ENCODE data around the gene SCAMP1.

Gene SCAMP1

DNA sequence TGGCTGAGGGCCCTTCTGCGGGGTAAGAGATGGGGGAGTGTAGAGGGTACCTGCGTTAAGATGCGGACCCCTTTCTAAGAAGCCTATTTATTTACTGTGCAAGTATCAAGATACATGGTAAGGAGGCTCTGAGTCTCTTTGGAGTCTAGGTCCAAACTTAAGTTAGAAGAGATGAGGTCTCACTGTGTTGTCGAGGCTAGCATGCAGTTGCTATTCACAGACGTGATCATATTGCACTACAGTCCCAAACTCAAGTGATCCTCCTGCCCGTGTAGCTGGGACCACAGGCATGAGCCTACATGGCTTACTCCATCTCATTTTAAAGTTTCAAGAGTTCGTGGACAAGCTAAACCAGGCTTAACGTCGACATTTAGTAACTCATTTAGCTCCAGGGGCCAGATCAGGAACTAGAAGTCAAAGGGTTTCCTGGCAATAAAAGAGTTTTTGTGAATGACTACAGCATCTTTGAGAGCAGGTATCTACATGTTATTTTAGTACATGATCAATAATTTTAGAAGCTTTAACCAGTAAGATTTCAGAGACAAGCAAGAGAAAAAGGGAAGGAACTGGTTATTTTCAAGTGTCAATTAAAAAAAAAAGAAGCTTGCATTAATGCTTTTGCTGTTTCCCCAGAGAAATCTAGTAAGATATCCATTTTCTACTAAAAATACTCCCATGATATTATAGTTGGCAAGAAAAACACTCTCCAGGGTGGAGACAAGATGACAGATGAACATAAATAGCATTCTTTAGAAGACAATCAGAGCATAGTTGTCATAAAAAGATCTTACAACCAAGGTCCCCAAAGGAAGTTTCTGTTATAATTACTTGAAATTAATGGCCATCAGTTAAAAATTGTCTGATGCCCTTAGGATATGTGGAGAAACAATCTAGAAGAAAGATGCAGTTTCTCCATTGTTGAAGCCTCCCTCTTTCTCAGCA lies 141.3 kb downstream of the SCAMP1 start:
- no peak overlapping the region for H3K4me3 Mint-ChIP-seq
- H3K4me1 Mint-ChIP-seq = no peaks in the 10 kb centered on the region
- peaks cover 62% of the 10 kb centered on the region for H3K27me3 Mint-ChIP-seq
- DNase-seq = no peak
- H3K36me3 Mint-ChIP-seq = no peaks in the 10 kb centered on the region
- no peak overlapping the region for H3K27ac Mint-ChIP-seq
- CTCF ChIA-PET = no interaction called here
- H3K9me3 Mint-ChIP-seq = no peaks in the 10 kb centered on the region

DNA sequence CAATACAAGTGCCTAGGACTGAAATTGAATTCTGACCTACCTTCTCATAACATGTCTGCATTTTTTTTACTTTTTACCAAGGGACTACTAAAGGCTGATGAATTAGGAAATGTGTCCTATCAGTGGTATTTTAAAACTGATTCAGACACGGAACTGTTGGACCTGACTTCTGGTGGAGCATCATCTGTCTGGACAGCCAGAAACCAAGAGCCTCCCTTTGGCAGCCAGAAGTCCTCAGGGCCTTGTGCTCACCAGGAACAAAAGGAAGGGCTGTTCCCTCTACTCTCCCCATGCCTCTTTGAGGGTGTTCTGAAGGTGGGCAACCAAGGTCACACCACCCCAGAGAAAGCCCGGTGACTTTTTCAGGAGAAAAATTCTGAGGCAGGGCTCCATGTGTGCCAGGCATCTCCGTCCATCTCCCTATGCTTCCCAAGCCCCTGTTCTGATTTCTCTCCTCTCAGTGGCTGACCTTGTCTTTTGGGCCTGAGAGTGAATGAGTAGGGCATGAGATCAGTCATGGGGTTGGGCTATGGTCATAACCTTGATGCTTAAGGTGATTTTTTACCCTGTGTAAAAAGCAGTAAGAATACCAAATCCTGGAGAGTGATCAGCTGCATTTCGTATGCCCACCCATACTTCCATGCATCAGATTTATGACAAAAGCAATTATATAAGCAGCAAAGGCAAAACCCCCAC lies 143.7 kb downstream of the SCAMP1 start:
- no peak for DNase-seq
- no peaks in the 10 kb centered on the region for H3K36me3 Mint-ChIP-seq
- H3K4me1 Mint-ChIP-seq = peaks cover 2% of the 10 kb centered on the region
- H3K27ac Mint-ChIP-seq = no peak overlapping the region
- H3K9me3 Mint-ChIP-seq = no peaks in the 10 kb centered on the region
- peaks cover 65% of the 10 kb centered on the region for H3K27me3 Mint-ChIP-seq
- CTCF ChIA-PET = no interaction called here
- H3K4me3 Mint-ChIP-seq = no peak overlapping the region

DNA sequence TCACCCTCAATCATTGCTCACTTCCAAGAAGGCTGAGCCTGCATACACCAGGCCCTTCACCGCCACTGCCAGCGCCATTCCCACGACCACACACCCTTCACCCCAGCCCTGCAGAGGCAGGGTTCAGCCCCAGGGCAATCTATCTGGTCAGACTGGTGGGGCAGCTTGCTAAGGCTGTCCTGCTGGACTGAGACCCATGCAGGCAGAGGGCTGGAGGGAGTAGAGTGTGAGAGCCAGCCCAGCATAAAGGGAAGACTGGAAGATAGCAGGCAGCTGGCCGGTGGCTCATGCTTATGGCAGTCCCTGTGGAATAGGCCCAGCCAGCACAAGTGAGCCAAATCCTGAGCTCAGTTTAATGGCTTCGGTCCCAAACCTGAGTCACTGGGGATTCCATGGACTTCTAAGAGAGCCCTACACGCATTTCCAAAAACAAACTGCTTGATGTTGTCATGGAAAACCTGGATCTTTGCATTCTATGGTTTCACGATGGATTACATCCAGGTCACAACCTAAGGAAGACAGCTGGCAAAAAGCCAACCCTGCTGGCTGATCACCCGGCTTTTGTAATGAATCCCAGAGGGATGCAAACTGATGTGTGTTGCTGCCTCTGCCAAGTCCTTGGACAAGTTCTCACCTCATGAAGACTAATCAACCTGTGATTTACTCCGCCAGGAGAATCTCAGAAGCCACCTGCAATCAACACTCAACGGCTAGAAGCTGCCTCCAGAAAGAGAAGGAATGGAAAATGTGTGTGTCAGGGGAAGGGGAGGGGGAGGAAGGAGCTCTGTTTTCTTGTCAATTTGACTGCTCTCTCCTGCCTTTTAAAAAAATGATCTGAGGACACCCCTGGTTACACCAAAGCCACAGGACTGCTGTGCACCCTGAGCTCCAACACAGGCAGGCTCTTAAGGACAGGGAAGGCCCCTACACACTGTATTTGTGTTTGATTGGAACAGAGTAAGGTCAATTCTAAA lies 144.6 kb downstream of the SCAMP1 start:
- no peak overlapping the region for H3K27ac Mint-ChIP-seq
- no peaks in the 10 kb centered on the region for H3K9me3 Mint-ChIP-seq
- H3K4me3 Mint-ChIP-seq = no peak overlapping the region
- H3K27me3 Mint-ChIP-seq = peaks cover 72% of the 10 kb centered on the region
- DNase-seq = no peak
- H3K36me3 Mint-ChIP-seq = no peaks in the 10 kb centered on the region
- peaks cover 9% of the 10 kb centered on the region for H3K4me1 Mint-ChIP-seq
- CTCF ChIA-PET = no interaction called here

DNA sequence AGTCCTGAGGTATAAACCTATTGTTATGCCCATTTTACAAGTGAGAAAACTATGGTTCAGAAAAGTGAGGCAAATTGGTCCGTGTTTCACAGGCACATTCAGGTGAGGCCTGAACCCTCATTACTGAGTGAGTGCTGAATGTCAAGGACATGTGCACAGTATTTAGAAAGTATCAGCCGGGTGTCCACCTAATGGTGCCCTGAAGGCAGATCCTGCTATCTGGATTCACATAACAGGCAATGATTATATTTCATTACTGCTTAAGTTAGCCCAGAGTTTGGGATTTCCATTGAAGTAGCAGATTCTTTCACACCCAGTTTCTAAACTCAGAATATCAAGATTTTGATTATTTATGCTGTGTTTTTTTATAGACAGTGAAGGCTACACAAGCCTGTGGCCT lies 145.4 kb downstream of the SCAMP1 start:
- CTCF ChIA-PET = no interaction called here
- peaks cover 11% of the 10 kb centered on the region for H3K4me1 Mint-ChIP-seq

DNA sequence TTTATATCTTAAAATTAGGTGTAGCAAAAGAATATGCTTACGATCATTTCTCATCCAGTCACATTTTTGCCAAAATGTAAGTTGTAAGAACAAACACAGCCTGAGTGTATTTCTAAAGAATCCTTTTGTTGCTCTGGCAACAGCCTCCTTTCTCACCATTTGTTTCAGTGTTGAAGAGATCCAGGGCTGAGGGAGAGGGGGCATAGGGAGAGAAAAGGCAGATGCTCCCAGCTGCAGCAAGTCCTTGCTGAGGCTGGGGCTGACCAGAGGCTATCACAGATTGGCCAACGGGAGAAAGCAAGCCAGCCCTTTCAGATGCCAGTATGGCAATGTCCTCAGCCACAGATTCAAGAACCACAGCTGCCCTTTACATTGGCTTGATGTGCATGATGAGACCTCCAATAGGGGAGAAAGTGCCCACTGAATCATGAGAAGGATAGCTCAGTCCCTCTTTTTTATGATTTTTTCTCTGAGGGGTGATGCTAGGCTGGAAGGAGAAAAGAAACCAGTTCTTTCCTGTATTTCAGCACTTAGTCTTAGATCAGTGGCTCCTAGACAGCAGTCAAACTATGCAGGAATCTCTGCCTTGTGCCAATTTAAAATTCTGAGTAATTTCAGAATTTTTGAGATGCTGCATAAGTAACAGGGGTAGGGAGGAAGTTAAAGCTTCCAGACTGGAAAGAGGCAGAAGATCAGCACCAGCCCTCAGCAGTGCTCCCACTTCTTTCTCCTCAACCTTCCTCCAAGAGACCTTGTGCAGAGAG lies 146.0 kb downstream of the SCAMP1 start:
- CTCF ChIA-PET = no interaction called here
- H3K27me3 Mint-ChIP-seq = peaks cover 77% of the 10 kb centered on the region
- no peak overlapping the region for H3K27ac Mint-ChIP-seq

More for the DNA sequence above, 145.4 kb downstream of the SCAMP1 start:
- no peak for DNase-seq
- Mint-ChIP-seq H3K9me3 (no peaks in the 10 kb centered on the region), H3K27me3 (peaks cover 76% of the 10 kb centered on the region), H3K4me3 (no peak overlapping the region), H3K36me3 (no peaks in the 10 kb centered on the region), H3K27ac (no peak overlapping the region)

DNA sequence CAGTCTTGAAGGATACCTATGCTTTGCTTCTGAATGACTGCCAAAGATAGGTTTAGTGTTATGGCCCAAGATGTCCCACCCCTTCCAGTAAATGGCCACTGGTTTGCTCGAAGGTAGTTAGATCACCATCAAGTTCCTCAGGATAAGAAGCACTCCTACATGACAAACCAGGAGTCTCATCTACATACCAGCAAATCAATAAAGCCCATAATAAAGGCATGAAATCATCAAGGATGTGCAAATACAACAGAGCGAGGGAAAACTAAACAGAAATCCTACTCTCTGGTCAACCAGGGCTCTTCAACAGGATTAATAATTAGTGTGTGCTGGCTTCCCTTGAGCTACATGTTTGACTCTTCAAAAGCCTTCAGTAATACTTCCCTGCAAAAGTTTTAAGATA lies 147.1 kb downstream of the SCAMP1 start:
- Mint-ChIP-seq H3K27ac (no peak overlapping the region), H3K4me3 (no peak overlapping the region), H3K9me3 (no peaks in the 10 kb centered on the region), H3K4me1 (peaks cover 11% of the 10 kb centered on the region), H3K27me3 (peaks cover 80% of the 10 kb centered on the region), H3K36me3 (no peaks in the 10 kb centered on the region)
- CTCF ChIA-PET = interaction anchor here (0.6 kb wide), 1 partner anchor 262 kb away, joined by 3 read pairs; no protein-coding TSS in a partner anchor
- no peak for DNase-seq

More for the DNA sequence above, 146.0 kb downstream of the SCAMP1 start:
- H3K36me3 Mint-ChIP-seq = no peaks in the 10 kb centered on the region
- DNase-seq = no peak
- no peaks in the 10 kb centered on the region for H3K9me3 Mint-ChIP-seq
- peaks cover 11% of the 10 kb centered on the region for H3K4me1 Mint-ChIP-seq
- H3K4me3 Mint-ChIP-seq = no peak overlapping the region

DNA sequence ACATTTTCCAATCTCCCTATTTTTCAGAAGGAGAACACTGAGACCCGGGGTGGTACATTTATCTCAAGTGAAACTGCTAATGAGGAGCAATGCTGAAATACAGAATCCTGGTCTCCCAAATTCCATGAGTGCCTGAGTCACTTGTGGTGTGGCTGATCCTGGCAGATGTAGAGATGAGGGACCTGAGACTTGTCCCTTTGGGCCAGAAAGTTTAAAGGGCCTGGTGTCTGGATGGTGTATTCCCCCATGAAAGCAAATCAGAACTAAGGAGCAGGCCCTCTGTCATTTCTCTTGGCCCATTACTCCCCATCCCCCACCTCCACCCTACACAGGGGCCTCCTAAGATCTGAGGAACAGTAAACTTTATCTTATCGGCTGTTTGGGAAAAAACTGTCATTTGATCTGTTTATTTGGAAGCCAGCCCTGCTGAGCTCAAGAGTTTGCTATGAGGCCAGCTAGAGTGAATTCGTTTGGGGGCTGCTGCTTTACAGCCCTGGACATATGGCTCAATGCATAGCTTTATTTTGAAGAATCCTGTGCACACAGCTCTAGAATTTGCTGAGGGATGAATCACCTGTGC lies 147.9 kb downstream of the SCAMP1 start:
- Mint-ChIP-seq H3K27me3 (peaks cover 83% of the 10 kb centered on the region), H3K4me1 (peaks cover 11% of the 10 kb centered on the region), H3K27ac (no peak overlapping the region), H3K36me3 (no peaks in the 10 kb centered on the region), H3K4me3 (no peak overlapping the region), H3K9me3 (no peaks in the 10 kb centered on the region)
- no peak for DNase-seq
- CTCF ChIA-PET = no interaction called here

DNA sequence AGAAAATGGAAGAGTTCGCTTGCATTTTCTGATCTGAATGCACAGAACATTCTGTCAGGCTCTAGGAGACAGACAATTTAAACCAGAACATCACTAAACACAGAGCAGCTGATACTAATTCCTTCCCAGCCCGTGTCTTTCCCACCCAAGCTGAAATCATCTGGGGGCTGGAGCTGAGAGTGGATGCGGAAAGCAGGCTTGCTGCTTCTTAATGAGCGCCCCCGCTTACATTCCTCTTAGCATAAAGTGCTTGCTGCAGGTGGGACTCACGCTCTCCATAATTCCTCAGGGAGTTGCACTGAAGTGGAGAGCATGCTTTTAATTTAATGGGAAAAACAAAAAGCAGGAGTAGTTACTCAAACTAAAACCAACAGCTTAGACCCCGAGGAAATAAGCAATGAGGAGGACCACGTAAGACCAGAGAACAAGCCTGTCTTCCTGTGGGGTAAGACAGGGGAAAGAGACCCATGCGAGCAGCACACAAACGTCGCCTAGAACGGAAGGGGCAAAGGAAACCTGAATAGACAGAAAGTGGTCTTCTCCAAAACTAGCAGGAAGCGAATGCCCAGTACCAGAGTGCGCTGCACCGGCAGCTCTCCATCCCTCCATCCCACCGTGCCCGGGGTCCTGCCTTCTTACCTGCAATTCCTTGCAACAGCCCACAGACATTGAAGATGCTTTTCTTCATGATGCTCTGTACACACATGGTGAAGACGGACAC lies 148.9 kb downstream of the SCAMP1 start:
- Mint-ChIP-seq H3K4me3 (peak overlapping the region; percentile 59), H3K27me3 (peaks cover 81% of the 10 kb centered on the region), H3K27ac (no peak overlapping the region), H3K36me3 (no peaks in the 10 kb centered on the region), H3K4me1 (peaks cover 11% of the 10 kb centered on the region), H3K9me3 (no peaks in the 10 kb centered on the region)
- CTCF ChIA-PET = no interaction called here
- no peak for DNase-seq

DNA sequence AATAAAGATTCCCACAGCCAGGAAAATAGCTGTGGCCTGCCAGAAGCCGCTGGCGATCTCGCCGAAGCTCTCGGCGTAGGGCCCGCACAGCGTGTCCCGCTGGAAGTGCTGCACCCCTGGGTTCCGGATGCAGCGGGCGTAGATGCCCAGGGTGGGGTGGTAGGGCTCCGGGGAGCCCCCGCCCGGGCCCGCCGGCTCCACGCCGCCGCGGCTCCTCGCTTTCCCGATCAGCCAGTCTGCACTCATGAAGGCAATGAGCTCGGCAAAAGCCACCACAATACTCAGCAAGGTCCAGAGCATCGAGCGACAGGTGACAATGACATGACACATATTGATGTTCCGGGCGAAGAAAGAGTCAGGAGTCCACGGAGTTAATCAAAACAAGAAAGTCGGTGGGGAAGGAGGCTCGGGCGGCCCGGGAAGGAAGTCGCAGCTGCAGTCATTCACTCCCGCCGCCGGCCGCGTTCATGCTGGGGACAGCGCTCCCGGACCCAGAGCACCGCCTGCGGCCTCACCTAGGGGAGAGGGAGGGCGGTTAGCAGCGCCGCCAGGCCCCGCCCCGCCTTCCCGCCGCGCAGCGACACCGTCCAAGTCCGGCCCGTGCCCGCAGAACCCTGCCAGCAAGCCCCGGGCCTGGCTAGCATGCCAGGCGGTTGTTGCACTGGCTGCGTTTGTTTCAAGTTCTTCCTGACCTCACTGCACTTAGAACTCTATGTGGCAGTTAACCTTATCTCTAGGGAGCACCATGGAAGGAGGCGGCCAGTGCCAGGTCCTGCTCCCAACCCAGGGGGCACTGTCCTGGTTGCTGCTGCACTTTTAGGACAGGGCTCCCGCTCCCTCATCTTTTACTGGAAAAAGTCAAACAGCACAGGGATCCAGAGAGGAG lies 149.7 kb downstream of the SCAMP1 start:
- CTCF ChIA-PET = no interaction called here
- DNase-seq = peak; percentile 42
- H3K4me3 Mint-ChIP-seq = peak overlapping the region; percentile 59
- no peaks in the 10 kb centered on the region for H3K9me3 Mint-ChIP-seq
- no peak overlapping the region for H3K27ac Mint-ChIP-seq
- peaks cover 78% of the 10 kb centered on the region for H3K27me3 Mint-ChIP-seq
- H3K4me1 Mint-ChIP-seq = peaks cover 11% of the 10 kb centered on the region
- no peaks in the 10 kb centered on the region for H3K36me3 Mint-ChIP-seq

DNA sequence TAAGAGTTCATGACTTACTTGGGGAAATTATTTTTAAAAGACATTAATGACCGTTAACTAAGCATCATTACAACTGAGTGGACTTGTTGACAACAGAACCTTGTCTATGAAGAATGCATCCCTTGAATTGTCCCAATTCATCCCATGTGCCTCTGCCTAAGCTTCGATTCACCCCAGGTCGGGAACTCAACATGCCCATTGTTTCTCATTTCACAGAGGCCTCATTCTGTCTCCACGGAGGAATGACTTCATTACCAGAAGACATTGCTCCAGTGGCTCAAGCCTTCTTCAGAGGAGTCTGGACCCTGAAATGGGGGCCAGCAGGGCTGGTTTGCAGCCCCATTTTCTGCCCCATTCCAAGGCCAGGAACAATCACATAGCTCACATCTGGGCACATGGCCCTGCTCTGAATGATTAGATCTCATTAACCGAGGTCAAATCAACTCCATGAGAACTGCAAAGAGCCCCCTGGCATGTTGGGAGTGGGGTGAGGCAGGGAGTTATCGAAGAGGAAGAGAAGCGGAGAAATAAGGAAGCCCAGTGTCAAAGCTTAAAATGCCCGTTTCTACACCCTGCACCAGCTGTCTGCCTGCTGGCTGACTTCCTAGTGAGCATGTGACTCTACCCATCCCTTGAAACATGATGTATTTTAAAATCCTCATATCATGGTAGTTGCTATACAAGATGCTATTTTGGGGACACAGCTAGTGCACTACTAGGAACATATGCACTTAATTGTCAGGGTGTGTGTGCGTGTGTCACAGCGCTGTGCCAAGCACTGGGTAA lies 150.9 kb downstream of the SCAMP1 start:
- Mint-ChIP-seq H3K9me3 (no peaks in the 10 kb centered on the region), H3K27me3 (peaks cover 83% of the 10 kb centered on the region), H3K36me3 (no peaks in the 10 kb centered on the region), H3K4me3 (no peak overlapping the region), H3K4me1 (peaks cover 11% of the 10 kb centered on the region), H3K27ac (no peak overlapping the region)
- DNase-seq = no peak
- CTCF ChIA-PET = no interaction called here

DNA sequence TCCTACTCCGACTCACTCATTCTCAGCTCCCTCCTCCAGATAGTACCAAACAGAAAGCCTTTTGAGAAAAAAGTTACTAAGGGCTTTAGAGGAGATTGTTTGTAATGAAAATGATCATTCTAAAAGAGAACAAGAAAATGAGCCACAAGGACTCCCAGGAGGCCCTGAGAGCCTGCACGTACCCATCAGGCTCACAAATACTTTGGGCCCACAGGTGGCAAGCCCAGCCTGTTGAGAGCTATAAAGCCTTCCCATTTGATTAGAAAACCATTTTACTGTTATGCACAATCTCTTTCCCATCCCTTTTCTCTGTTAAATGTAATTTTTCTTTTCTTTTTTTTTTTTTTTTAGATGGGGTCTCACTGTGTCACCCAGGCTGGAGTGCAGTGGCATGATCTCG lies 152.0 kb downstream of the SCAMP1 start:
- H3K27ac Mint-ChIP-seq = no peak overlapping the region
- peaks cover 11% of the 10 kb centered on the region for H3K4me1 Mint-ChIP-seq
- H3K36me3 Mint-ChIP-seq = no peaks in the 10 kb centered on the region
- H3K27me3 Mint-ChIP-seq = peaks cover 83% of the 10 kb centered on the region
- DNase-seq = no peak
- no peak overlapping the region for H3K4me3 Mint-ChIP-seq
- CTCF ChIA-PET = interaction anchor here (0.6 kb wide), 1 partner anchor 24 kb away, joined by 3 read pairs; no protein-coding TSS in a partner anchor
- no peaks in the 10 kb centered on the region for H3K9me3 Mint-ChIP-seq
